NCI-H2171 (cell line): ENCODE measurements around the gene RTL5.

Experiments
- DNase-seq: peaks from one replicate; lab custom pipeline; 2025; lab: John Stamatoyannopoulos, UW

Gene RTL5

DNA sequence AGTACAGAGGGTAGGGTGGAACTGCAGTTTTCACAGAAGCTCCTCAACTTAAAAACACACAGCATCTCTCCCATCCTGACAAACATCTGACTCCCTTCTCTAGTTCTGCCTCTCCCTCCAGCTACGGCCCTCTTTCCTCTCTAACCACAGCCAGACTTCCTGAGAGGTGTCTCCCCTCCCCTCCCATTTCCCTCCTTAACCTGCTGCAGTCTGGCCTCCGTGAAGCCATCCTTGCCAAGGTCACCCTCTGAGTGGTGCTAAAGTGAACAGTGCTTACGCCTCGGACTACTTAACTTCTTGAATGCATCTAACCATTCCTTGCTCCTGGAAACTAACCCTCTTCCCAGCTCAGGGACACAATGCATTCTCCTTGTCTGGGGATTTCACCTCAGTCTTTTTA lies 53.3 kb downstream of the RTL5 start:
- no peak for DNase-seq
